NOMO-1 treated with DMSO at 0.1 percent for 48 hours (cell line): ENCODE measurements around the gene DAZL.

Experiments
- DNase-seq: peaks from one replicate; lab custom pipeline; 2025; ENCODE audit not compliant: unreplicated experiment; lab: John Stamatoyannopoulos, UW

The DAZL gene

GRCh38 chr3:16596352-16597032 lies 8.7 kb downstream of the DAZL start:
- DNase-seq: no peak

- no peak for DNase-seq
Measured at GRCh38 chr3:16595778-16596177, 9.4 kb downstream of the DAZL start.

GRCh38 chr3:16589867-16590624 lies 15.2 kb downstream of the DAZL start:
- peak; percentile 84 for DNase-seq

- DNase-seq: no peak
Measured at GRCh38 chr3:16589120-16589519, 16.1 kb downstream of the DAZL start.

GRCh38 chr3:16587681-16588060 lies 17.6 kb downstream of the DAZL start:
- DNase-seq: no peak

GRCh38 chr3:16587047-16587680 lies 18.1 kb downstream of the DAZL start:
- DNase-seq: no peak

GRCh38 chr3:16584880-16585279 lies 20.3 kb downstream of the DAZL start:
- no peak for DNase-seq

GRCh38 chr3:16583551-16583950 lies 21.7 kb downstream of the DAZL start:
- DNase-seq: no peak

GRCh38 chr3:16570113-16570512 lies 35.1 kb downstream of the DAZL start:
- DNase-seq: no peak

GRCh38 chr3:16568532-16568931 lies 36.7 kb downstream of the DAZL start:
- DNase-seq: no peak

- no peak for DNase-seq
Measured at GRCh38 chr3:16568115-16568514, 37.1 kb downstream of the DAZL start.

GRCh38 chr3:16559653-16560365 lies 45.4 kb downstream of the DAZL start:
- DNase-seq: no peak

GRCh38 chr3:16554126-16554525 lies 51.1 kb downstream of the DAZL start:
- DNase-seq: no peak

GRCh38 chr3:16552757-16553156 lies 52.5 kb downstream of the DAZL start:
- DNase-seq: no peak

GRCh38 chr3:16551342-16551976 lies 53.8 kb downstream of the DAZL start:
- DNase-seq: no peak

- DNase-seq: peak; percentile 70
Measured at GRCh38 chr3:16550676-16551341, 54.4 kb downstream of the DAZL start.

- DNase-seq: no peak
Measured at GRCh38 chr3:16550305-16550675, 54.9 kb downstream of the DAZL start.

- DNase-seq: no peak
Measured at GRCh38 chr3:16548721-16549120, 56.5 kb downstream of the DAZL start.

- DNase-seq: no peak
Measured at GRCh38 chr3:16547561-16548357, 57.5 kb downstream of the DAZL start.
